ENCODE measurements around the gene LRRC26. TPM values are rescaled to one million over a fixed set of nuclear protein-coding genes. Genes with fewer than 3 reads are reported as not detected.

Gene LRRC26
- total RNA-seq, 1 experiment from 2014 or later: 0.40 TPM

- ATAC-seq (no peak), DNase-seq (no peak)
- ChIA-PET POLR2A (ENCODE audit: unreplicated experiment) (no interaction called here), CTCF (no interaction called here)
- no peak overlapping the region for H3K9ac ChIP-seq (ENCODE audit: low read length)
- intact Hi-C loops (cut with micrococcal nuclease): no loop called here
- no peaks in the 10 kb centered on the region for H4K20me1 ChIP-seq (ENCODE audit: low read length)
- no peaks in the 10 kb centered on the region for H3K36me3 ChIP-seq (ENCODE audit: low read depth, low read length)
- BruUV-seq (replicated peaks): no TSS peak
- H3K27ac ChIP-seq (ENCODE audit: low read length): no peak overlapping the region
- no peaks in the 10 kb centered on the region for H3K4me1 ChIP-seq (ENCODE audit: insufficient read depth, low read length)
- no peaks in the 10 kb centered on the region for H3F3A ChIP-seq (ENCODE audit: low read length, unreplicated experiment)
- no peak overlapping the region for H2AFZ ChIP-seq (ENCODE audit: low read length)
- H3K9me2 ChIP-seq (replicated peaks; ENCODE audit: low read length): no peaks in the 10 kb centered on the region
- no peak overlapping the region for H3K4me2 ChIP-seq (ENCODE audit: low read length)
- TF ChIP-seq EZH2phosphoT487 (IDR thresholded peaks at IDR 0.05; ENCODE audit: borderline replicate concordance, low read length): no peak
- TF ChIP-seq, protein P1, sequence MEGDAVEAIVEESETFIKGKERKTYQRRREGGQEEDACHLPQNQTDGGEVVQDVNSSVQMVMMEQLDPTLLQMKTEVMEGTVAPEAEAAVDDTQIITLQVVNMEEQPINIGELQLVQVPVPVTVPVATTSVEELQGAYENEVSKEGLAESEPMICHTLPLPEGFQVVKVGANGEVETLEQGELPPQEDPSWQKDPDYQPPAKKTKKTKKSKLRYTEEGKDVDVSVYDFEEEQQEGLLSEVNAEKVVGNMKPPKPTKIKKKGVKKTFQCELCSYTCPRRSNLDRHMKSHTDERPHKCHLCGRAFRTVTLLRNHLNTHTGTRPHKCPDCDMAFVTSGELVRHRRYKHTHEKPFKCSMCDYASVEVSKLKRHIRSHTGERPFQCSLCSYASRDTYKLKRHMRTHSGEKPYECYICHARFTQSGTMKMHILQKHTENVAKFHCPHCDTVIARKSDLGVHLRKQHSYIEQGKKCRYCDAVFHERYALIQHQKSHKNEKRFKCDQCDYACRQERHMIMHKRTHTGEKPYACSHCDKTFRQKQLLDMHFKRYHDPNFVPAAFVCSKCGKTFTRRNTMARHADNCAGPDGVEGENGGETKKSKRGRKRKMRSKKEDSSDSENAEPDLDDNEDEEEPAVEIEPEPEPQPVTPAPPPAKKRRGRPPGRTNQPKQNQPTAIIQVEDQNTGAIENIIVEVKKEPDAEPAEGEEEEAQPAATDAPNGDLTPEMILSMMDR (conservative IDR thresholded peaks at IDR 0.05; ENCODE audit: low read depth, low read length): no peak
- TF ChIP-seq EZH2 (IDR thresholded peaks at IDR 0.05; ENCODE audit: low read length, unreplicated experiment): no peak
- H3K79me2 ChIP-seq (ENCODE audit: low read length): no peaks in the 10 kb centered on the region
- peaks cover 12% of the 10 kb centered on the region for H3K27me3 ChIP-seq (ENCODE audit: low read length)
- no peak overlapping the region for H3K4me3 ChIP-seq (ENCODE audit: low read length)
- no peaks in the 10 kb centered on the region for H3K9me3 ChIP-seq (ENCODE audit: low read length)
Measured at GRCh38 chr9:137166380-137167229, 3.2 kb downstream of the LRRC26 start.

GRCh38 chr9:137165250-137165836, 4.5 kb downstream of the LRRC26 start:
- BruUV-seq (replicated peaks): no TSS peak
- DNase-seq (no peak), ATAC-seq (no peak)
- no peak overlapping the region for H3K27ac ChIP-seq (ENCODE audit: low read length)
- H3K4me2 ChIP-seq (ENCODE audit: low read length): no peak overlapping the region
- H3K36me3 ChIP-seq (ENCODE audit: low read depth, low read length): no peaks in the 10 kb centered on the region
- no peaks in the 10 kb centered on the region for H3K9me3 ChIP-seq (ENCODE audit: low read length)
- no peaks in the 10 kb centered on the region for H4K20me1 ChIP-seq (ENCODE audit: low read length)
- no peak overlapping the region for H3K9ac ChIP-seq (ENCODE audit: low read length)
- H3K9me2 ChIP-seq (replicated peaks; ENCODE audit: low read length): no peaks in the 10 kb centered on the region
- H3F3A ChIP-seq (ENCODE audit: low read length, unreplicated experiment): no peaks in the 10 kb centered on the region
- ChIA-PET POLR2A (ENCODE audit: unreplicated experiment) (no interaction called here), CTCF (no interaction called here)
- H3K4me3 ChIP-seq (ENCODE audit: low read length): no peak overlapping the region
- H3K4me1 ChIP-seq (ENCODE audit: insufficient read depth, low read length): no peaks in the 10 kb centered on the region
- peaks cover 12% of the 10 kb centered on the region for H3K27me3 ChIP-seq (ENCODE audit: low read length)
- intact Hi-C loops (cut with micrococcal nuclease): no loop called here
- no peak overlapping the region for H2AFZ ChIP-seq (ENCODE audit: low read length)
- no peaks in the 10 kb centered on the region for H3K79me2 ChIP-seq (ENCODE audit: low read length)
- TF ChIP-seq EZH2 (IDR thresholded peaks at IDR 0.05; ENCODE audit: low read length, unreplicated experiment) (no peak), EZH2phosphoT487 (IDR thresholded peaks at IDR 0.05; ENCODE audit: borderline replicate concordance, low read length) (no peak)
- TF ChIP-seq, protein P1 (conservative IDR thresholded peaks at IDR 0.05; ENCODE audit: low read depth, low read length): no peak

Measured in PC-3 (cell line).